ENCODE results near the gene ABO.

GRCh38 chr9:133210609-133211008, 64.4 kb downstream of the ABO start:
- no peak for TF ChIP-seq CTCF (conservative IDR thresholded peaks at IDR 0.05; ENCODE audit: low read length)
- no peak for TF ChIP-seq EZH2phosphoT487 (IDR thresholded peaks at IDR 0.05; ENCODE audit: borderline replicate concordance)

Data from Loucy (cell line).